NCI-H82 treated with DMSO at 0.1 percent for 48 hours (cell line): ENCODE measurements around the gene NNAT.
A peak's percentile ranks its signal among the peaks of the same experiment; 100 is the strongest.

Source experiments
- DNase-seq: peaks from one replicate; lab custom pipeline; 2025; ENCODE audit not compliant: unreplicated experiment; lab: John Stamatoyannopoulos, UW

NNAT gene

DNA sequence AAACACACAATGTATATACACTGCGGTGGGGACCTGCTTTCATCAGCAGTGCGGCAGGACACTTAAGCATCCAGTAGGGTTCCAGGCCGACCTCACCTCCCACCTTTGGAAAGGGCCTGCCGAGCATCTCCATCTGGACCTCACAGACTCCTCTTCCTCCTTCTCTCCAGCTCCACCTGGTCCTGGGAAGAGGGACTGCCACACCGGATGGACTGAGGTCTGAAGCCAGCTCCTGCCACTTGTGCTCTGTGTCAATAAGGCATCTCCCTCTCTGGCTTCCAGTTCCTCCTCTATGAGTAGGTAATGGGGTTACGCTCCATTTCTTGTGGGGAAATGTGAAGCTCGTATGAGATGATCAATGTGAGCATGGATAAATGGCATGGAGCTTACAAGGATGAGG, 19.1 kb upstream of the NNAT start:
- peak; percentile 17 for DNase-seq

DNA sequence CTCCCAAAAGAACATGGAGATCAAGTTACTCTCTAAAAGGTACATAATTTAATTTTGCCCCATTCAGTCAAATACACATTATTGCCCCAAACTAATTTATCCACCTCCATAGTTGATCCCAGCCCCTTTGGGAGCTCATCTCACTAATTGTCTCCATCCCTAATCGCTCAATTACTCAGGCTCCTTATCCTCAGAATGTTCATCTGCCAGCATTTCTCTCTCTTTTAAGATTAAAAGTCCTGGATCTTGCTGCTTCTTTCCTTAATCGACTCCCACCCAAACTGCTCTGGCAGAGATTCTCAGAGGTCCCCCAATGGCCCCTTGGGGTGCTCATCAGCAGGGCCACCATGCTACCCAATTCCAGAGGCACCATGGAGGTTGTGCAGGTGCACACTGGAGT, 18.4 kb upstream of the NNAT start:
- DNase-seq = peak; percentile 89

DNA sequence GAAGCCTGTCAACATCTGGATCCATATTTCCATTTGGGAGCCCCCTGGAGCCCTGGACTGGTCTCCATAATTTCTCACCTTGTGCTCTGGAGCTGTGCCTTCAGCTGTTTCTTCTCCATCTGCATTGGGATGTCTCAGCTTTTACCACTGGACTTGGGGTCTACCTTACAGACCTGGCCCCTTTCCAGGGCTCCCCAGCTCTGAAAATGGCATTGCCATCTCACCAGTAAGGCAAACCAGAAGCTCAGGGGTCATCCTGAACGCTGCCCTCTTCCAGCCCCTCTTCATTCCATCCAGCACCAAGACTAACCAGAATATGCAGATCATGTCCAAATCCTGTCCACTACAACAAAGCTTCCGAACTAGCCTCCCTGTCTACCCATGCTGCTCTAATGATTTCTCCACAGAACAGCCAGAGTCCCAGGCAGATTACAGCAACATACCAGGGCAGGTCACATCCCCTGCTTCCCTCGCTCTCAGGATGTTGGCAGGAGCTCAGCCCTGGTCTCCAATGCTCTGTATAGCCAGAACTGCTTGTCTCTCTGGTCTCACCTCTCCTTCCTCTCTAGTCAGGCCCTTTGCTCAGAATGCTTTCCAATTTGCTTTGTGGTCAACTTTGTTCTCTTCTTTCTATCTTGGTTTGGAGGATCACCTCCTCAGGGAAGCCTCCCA, 17.7 kb upstream of the NNAT start:
- no peak for DNase-seq

GRCh38 chr20:37504404-37505096, 16.5 kb upstream of the NNAT start:
- no peak for DNase-seq

- peak; percentile 51 for DNase-seq
Observed at GRCh38 chr20:37505263-37506151, 15.5 kb upstream of the NNAT start.

DNA sequence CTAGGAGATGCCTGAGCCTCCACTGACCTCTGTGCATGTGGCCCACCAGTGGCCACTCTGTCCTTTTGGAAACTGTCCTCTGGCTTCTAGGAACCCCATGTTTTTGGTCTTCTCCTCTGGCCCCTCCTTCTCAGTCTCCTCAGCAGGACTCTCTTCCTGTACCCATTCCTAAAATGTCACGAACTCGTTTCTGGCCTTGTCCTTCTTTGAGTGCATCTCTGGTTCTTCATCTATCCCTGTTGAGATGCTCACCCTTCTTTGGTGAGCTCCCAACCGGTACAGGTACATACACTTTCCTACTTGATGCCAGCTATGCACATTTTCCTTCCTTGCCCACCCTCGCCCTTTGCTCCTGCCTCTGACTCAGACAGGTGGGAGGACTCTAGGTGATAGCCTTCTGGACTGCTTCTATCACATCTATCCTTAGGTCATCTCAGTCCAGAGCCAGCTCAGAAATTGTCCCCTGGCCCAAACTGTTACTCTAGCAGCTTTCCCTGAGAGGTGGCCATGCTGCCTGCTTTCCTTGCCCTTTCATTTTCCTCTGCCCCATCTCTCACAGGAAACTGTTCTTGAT, 14.8 kb upstream of the NNAT start:
- DNase-seq = no peak

DNA sequence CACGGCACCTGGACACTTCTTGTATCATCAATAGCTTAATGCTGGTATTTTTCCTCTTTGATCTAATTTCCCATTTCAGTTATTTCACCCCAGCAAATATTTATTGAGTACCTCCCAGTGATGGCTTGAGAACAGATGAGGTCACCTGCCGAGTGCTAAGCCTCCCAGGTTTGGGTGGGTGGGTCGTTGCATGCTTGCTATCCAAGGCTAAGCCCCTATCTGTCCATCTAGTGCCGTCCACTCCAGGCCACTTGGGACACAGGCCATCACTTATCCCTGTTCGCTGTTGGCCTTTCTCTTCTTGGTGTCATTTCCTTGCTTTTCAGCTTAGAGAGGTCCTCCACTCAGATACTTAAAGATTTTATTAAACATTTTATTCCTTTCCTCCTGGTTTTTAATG, 10.8 kb upstream of the NNAT start:
- no peak for DNase-seq

DNA sequence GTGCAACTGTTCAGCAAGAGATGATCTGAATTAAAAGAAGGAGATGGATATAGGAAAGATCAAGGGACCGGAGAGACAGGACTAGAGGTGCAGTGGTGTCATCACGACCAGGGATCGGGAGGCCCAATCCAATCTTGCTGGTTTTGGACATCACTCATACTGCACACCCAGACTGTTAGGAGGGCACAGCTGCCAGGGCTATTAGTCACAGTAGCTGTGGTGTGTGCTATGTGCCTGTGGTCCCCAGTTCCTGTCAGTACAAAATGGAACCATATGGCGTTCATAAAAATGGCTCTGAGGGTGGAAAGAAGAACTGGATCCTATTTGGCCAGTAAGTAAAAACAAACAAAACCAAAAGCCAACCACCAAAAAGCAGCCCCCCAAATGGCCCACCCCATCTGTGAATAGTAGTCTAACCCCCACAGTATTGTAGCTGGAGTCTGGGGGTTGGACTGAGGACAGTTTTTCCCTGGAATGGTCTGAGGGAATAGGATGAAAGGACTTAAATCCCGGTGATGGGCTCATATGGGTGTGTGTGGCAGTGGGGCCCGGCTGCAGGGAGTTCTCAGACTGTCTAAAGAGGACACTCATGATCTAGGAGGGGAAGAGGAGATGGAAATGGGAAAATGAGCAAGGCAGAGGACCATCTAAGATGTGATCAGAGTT, 9.3 kb upstream of the NNAT start:
- DNase-seq = no peak

DNA sequence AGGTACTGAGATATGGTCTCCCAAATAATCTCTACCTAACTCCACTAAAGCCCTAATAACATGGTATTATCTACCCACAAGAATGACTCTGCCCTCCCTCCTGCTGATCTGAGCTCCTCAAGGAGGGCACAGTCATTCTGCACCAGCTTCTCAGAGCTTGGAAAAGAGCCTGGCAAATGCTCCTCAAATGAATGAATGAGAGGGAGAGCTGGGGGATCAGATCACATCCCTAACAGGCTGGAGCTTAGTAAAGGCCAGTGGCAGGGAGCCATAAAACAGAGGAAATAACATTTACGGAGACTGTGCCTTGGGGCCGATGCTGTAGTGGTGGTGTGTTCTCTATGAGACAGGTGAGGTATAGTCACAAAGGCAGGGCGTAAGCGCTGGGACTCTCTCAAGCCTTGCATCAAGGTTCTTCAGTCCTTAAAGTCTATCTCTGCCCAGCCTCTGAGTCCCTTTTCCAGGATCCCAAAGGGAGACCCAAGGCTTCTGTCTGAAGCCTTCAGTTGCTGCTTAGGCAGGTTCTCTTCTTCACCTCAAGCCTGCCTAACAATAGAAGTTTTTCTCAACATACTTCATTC, 7.2 kb upstream of the NNAT start:
- no peak for DNase-seq

GRCh38 chr20:37515876-37516275, 5.2 kb upstream of the NNAT start:
- no peak for DNase-seq

- peak; percentile 90 for DNase-seq
Observed at GRCh38 chr20:37516811-37517750, 4.0 kb upstream of the NNAT start.

- DNase-seq = no peak
Observed at GRCh38 chr20:37518059-37518458, 3.0 kb upstream of the NNAT start.

- no peak for DNase-seq
Observed at GRCh38 chr20:37518606-37519507, 2.2 kb upstream of the NNAT start.

DNA sequence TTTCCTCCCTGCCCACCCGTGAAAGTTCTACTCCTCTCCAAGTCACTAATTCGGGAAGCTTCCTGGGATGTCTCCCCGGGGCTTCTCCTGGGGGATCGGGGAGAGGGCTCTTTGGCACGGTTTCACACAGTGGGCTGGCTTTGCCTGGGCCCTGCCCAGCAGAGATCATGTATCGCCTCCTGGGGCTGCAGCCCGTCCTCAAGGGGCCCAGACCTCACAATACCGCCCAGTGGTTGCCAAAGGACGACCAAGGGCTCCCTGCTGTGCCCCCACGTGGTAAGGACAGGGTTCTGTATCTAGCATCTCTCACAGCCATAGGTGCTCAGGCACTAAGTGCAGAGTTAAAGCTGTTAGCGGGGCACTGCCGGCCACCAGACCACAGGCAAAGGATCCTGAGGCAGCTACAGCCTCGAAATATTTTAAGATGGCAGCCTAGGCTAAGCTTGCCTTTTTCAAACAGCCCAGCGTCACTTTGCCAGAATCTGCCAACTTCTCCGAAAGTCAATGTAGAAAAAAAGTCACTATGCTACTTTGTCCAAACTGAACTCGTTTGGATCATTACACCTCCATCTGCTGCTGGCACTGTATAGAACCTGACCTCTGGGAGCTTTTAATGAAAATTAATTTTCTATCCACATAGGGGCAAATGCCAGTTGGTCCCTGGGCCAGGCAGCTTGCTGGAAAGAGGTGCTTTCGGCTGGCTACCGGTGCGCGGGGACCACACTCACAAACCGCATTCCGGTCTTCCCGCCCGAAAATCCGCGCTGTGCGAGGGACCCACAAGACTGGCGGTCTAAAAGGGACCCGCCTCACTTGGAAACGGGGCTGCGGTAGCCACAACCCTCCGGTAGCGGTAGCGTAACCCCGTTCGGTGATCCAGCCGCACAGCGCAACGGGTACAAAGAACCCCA, 1.3 kb upstream of the NNAT start:
- peak; percentile 57 for DNase-seq

DNA sequence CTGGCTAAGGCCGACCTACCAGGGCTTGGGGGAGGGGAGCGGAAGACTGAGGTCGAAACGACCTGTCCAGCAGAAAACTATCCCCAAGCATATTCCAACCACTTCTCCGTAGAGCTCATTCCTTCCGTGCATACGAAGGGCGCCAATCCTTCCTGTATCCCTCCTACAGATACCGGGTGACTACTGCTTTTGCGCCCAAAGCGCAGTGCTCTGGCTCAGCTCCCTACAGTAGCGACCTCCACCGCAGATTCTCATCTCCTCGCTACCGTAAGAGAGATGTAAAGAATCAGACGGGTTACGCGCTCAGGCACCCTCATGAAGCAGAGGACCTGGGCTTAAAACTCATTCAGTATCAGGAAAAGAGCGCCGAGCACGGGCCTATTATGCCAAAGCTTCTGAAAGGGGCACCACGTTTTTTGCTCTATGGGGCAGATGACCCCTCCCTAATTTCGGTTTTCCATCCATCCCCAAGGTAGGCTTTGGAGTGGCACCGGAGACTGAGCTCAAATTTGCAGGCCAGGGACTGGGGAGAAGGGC, 563 bp upstream of the NNAT start:
- DNase-seq = no peak

GRCh38 chr20:37522260-37523011, 1.4 kb downstream of the NNAT start:
- no peak for DNase-seq

DNA sequence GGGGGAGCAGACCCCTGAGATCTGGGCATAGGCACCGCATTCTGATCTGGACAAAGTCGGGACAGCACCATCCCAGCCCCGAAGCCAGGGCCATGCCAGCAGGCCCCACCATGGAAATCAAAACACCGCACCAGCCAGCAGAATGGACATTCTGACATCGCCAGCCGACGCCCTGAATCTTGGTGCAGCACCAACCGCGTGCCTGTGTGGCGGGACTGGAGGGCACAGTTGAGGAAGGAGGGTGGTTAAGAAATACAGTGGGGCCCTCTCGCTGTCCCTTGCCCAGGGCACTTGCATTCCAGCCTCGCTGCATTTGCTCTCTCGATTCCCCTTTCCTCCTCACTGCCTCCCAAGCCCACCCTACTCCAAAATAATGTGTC, 2.0 kb downstream of the NNAT start:
- DNase-seq = no peak
